HCT116 (cell line): ENCODE data around the gene ARHGEF19.

Experiments used
- CTCF ChIP-seq, 3 experiments: fragments of 200-600 bp in 1 of 3; sonication (generic) in 1 of 3; IDR thresholded peaks in 2 of 3; conservative IDR thresholded peaks in 1 of 3; 2 replicates each; pipeline ENCODE4 v1.5.1; 2012 to 2017; ENCODE audit warnings: low read depth in 2 of 3, low read length in 2 of 3, antibody characterized with exemption in 1 of 3, borderline replicate concordance in 1 of 3, control low read depth in 1 of 3, mild to moderate bottlenecking in 1 of 3, mixed read lengths in 1 of 3, mixed run types in 1 of 3, moderate library complexity in 1 of 3; ENCODE audit not compliant: insufficient read depth in 1 of 3
- EGR1 ChIP-seq: IDR thresholded peaks from 2 replicates; pipeline ENCODE4 v1.6.1; 2012; ENCODE audit warnings: low read depth

DNA sequence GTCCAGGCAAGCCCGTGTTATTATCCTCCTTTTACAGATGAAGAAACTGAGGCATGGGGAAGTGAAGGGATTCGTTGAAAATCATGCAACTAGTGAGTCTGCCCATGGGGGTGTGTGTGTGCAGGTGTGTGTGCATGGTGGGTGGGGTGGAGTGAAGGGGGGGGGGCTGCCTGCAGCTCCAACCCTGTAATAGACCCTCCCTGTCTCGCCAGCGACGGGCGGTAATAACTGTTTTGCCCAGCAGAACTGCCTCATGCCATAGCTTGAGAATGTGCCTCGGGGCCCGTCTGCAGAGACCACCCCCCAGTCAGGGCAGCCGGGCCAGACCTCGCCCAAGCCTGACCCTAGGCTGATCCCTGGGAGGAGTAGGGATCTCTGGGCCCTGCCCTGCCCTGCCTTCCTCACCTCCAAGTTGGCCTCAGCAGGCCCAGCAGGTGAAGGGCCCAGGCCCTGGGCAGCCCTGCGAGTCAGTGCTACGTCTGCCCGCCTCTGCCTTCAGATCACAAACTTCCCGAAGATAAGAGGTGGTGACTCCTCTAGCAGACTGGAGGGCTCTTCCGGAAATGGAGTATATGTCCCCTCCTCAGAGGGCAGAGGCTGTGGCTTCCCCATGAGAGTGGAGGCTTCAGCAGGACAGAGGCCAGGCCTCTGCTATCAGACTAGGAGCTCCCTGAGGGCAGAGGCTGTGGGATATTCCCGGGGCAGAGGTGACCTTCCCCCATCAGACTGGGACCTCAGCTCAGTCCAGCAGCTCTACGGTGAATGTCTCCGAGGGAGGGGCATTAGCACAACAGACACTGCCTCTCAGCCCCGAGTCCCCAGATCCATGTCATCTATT, 40.9 kb downstream of the ARHGEF19 start:
- TF ChIP-seq CTCF (IDR thresholded peaks at IDR 0.05 in 2 of 3, conservative IDR thresholded peaks at IDR 0.05 in 1 of 3; ENCODE audit: borderline replicate concordance in 1 of 3, insufficient read depth in 1 of 3, low read depth in 2 of 3, low read length in 2 of 3) = no peak
- TF ChIP-seq EGR1 = no peak
